ENCODE measurements around the gene SAP130.

- TF ChIP-seq MXI1 (IDR thresholded peaks at IDR 0.05; ENCODE audit: low read depth, low read length) (no peak), MAX (IDR thresholded peaks at IDR 0.05; ENCODE audit: low read depth) (no peak), EP300 (IDR thresholded peaks at IDR 0.05; ENCODE audit: borderline replicate concordance in 1 of 2, low read depth in 1 of 2, low read length in 1 of 2) (no peak), POLR2AphosphoS5 (IDR thresholded peaks at IDR 0.05; ENCODE audit: low read depth, low read length) (no peak), RFX5 (IDR thresholded peaks at IDR 0.05; ENCODE audit: low read length) (no peak), JUND (IDR thresholded peaks at IDR 0.05) (no peak), SMC3 (IDR thresholded peaks at IDR 0.05; ENCODE audit: low read depth, low read length) (no peak), EZH2phosphoT487 (IDR thresholded peaks at IDR 0.05; ENCODE audit: borderline replicate concordance, low read depth) (no peak)
- TF ChIP-seq, protein P1, sequence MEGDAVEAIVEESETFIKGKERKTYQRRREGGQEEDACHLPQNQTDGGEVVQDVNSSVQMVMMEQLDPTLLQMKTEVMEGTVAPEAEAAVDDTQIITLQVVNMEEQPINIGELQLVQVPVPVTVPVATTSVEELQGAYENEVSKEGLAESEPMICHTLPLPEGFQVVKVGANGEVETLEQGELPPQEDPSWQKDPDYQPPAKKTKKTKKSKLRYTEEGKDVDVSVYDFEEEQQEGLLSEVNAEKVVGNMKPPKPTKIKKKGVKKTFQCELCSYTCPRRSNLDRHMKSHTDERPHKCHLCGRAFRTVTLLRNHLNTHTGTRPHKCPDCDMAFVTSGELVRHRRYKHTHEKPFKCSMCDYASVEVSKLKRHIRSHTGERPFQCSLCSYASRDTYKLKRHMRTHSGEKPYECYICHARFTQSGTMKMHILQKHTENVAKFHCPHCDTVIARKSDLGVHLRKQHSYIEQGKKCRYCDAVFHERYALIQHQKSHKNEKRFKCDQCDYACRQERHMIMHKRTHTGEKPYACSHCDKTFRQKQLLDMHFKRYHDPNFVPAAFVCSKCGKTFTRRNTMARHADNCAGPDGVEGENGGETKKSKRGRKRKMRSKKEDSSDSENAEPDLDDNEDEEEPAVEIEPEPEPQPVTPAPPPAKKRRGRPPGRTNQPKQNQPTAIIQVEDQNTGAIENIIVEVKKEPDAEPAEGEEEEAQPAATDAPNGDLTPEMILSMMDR (IDR thresholded peaks at IDR 0.05): no peak
- TF ChIP-seq, protein P2, sequence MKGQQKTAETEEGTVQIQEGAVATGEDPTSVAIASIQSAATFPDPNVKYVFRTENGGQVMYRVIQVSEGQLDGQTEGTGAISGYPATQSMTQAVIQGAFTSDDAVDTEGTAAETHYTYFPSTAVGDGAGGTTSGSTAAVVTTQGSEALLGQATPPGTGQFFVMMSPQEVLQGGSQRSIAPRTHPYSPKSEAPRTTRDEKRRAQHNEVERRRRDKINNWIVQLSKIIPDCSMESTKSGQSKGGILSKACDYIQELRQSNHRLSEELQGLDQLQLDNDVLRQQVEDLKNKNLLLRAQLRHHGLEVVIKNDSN (IDR thresholded peaks at IDR 0.05; ENCODE audit: borderline replicate concordance, low read depth): no peak; the same call in 1 of the 2 replicates
- TF ChIP-seq, protein P3, sequence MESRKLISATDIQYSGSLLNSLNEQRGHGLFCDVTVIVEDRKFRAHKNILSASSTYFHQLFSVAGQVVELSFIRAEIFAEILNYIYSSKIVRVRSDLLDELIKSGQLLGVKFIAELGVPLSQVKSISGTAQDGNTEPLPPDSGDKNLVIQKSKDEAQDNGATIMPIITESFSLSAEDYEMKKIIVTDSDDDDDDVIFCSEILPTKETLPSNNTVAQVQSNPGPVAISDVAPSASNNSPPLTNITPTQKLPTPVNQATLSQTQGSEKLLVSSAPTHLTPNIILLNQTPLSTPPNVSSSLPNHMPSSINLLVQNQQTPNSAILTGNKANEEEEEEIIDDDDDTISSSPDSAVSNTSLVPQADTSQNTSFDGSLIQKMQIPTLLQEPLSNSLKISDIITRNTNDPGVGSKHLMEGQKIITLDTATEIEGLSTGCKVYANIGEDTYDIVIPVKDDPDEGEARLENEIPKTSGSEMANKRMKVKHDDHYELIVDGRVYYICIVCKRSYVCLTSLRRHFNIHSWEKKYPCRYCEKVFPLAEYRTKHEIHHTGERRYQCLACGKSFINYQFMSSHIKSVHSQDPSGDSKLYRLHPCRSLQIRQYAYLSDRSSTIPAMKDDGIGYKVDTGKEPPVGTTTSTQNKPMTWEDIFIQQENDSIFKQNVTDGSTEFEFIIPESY (IDR thresholded peaks at IDR 0.05; ENCODE audit: borderline replicate concordance, low read depth): no peak
These were observed 1.2 kb downstream of the SAP130 start for GRCh38 chr2:128026448-128027277.
